GM21723 (cell line): ENCODE results near the gene GANAB.
"Not testable (repeated sequence)": the region's sequence is repeated elsewhere in the genome, so short reads cannot be mapped to it uniquely, and the experiment has no call there.

Experiments
- ATAC-seq: cut with Tn5 transposase; IDR thresholded peaks from one replicate; pipeline ENCODE4 v1.9.1; 2021; ENCODE audit warnings: mild to moderate bottlenecking, moderate library complexity; ENCODE audit not compliant: unreplicated experiment

GANAB gene

DNA sequence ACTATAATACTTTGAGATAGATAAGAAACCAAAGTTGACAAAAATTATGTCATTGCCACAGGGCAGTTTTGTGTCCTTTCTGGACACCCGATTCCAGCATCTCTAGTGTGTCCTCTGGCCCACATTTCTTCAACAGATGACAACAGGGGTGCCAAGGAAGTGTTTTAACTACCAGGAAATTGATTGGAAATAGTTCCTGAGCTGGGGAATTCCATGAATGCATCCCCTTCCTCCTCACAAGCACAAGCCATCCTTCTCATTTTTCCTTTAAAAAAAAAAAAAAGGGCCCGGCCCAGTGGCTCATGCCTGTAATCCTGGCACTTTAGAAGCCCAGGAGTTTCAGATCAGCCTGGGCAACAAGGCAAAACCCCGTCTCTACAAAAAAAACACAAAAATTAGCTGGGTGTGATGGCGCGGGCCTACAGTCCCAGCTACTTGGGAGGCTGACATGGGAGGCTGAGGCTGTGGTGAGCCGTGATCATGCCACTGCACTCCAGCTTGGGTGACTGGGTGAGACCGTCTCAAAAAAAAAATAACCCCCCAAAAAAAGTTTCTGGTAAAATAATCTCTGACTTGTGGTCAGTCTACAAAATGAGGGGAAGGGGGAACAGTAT lies 23.8 kb downstream of the GANAB start:
- ATAC-seq = no peak

DNA sequence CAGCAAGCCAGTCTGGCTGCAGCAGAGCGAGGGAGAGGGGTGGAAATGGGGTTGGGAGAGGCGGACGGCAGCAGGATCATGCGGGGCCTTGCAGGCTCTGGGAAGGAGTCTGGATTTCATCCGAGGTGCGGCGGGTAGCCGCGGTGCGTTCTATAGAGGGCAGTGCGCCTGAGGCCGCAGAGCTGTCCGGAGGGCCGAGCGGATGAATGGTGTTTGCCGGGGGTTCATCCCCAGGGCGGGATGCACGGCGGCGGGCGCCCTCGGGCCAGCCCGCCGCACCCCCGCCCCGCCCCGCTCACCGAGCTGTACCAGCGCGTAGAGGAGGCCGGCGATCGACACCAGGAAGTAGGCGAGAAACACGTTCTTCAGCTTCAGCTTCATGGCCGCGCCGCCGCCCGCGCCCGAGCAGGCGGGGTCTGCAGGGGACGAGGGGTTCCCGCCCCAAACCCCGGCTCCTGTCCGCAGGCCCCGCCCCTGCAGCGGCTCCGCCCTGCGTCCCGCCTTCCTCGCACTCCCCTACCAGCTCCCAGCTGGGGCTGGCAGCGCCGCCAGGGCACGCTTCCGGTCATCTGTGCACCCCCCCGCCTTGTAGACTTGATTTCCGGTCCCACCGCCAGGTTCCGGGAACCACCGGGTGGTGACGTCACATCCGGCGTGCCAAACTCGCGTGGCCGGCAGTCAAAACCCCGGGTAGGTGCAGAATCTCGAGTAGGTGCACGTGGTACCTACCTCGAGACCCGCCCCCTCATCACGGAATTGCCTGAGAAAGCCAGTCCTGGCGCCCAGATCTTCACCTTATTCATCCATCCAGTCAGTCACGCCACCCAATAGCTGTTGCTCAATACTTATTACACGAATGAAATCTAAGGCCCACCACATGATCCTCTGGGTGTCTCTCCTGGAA lies 24.6 kb downstream of the GANAB start, which contains the start of gene B3GAT3:
B3GAT3 (minus strand) TSS at position 420 of the 904 bp plus-strand sequence; CDS start at position 381, 39 bp downstream.
- ATAC-seq = peak; percentile 91

DNA sequence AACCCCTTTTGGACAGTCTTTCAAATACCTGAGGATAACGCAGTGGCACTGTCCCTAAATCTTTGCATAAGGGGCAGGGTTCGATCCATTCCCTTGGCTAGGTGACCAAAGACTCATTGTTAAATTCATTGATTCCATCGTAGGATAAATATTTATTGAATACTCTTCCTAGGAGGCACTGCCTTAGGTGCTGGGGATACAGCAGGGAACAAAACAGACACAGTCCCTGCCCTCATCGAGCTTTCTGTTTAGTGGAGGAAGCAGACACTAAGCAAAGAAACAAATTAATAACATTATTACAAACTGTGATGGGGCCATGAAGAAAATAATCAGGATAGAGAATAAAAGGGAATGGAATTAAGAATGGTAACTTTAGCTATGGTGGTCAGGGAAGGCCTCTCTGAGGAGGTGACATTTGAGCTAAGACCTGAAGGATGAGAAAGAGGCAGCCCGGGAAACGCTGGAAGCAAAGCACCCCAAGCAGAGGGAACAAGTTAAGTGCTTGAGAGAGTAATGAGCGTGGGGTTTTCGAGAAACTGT lies 25.3 kb downstream of the GANAB start:
- ATAC-seq = no peak

DNA sequence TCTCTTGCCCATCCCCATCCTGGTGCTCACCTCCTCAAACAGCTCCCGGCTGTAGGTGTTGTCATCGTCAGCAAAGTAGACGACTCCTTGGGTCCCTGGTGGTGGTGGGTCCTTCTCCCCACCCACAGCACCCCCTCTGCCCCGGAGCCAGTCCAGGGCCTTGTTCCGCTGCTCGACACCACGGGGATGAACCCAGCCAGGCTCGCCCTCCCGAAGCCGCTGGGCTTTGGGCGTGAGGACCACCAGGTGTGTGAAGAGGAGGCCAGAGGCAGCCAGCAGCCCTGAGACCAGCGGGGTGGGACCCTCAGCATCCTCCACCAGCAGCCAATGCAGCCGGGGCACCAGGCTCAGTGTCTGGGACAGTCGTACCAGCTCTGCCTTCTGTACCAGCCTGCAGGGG lies 29.5 kb downstream of the GANAB start:
- not testable (repeated sequence) for ATAC-seq

DNA sequence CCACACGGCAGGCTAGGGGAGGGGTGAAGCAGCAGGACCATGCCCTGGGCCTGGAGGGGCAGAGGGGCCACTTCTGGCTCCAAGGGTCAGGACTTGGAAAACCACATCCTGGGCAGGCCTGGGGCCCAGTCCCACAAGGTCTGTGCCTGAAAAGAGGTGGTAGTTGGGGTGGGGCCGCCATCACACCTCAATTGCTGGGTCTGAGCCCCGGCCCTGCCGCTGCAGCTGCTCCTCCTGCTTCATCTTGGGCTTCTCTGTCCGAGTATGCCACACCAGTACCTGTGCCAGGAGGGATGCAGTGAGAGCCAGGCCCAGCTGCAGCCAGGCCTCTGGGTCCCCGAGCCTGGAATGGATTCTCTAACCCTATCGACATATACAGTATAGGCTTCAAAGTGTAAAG lies 30.9 kb downstream of the GANAB start:
- ATAC-seq = no peak

DNA sequence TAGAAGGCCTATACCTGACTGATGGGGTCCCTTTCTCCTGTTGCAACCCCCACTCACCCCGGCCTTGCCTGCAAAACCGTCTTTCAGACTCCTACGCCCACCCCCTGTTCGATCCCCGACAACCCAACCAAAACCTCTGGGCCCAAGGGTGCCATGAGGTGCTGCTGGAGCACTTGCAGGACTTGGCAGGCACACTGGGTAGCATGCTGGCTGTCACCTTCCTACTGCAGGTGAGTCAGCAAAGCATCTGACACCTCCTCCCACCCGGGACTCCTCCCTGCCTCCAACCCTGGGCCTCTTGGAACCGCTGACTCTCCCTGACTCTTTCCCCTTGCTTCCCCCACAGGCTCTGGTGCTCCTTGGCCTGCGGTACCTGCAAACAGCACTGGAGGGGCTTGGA lies 32.1 kb downstream of the GANAB start:
- no peak for ATAC-seq

DNA sequence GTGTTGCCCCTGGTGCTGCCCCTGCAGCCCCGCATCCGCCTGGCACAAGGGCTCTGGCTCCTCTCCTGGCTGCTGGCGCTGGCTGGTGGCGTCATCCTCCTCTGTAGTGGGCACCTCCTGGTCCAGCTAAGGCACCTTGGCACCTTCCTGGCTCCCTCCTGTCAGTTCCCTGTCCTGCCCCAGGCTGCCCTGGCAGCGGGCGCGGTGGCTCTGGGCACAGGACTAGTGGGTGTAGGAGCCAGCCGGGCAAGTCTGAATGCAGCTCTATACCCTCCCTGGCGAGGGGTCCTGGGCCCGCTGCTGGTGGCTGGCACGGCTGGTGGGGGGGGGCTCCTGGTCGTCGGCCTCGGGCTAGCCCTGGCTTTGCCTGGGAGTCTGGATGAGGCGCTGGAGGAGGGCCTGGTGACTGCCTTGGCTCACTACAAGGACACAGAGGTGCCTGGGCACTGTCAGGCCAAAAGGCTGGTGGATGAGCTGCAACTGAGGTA lies 33.1 kb downstream of the GANAB start:
- ATAC-seq = no peak

DNA sequence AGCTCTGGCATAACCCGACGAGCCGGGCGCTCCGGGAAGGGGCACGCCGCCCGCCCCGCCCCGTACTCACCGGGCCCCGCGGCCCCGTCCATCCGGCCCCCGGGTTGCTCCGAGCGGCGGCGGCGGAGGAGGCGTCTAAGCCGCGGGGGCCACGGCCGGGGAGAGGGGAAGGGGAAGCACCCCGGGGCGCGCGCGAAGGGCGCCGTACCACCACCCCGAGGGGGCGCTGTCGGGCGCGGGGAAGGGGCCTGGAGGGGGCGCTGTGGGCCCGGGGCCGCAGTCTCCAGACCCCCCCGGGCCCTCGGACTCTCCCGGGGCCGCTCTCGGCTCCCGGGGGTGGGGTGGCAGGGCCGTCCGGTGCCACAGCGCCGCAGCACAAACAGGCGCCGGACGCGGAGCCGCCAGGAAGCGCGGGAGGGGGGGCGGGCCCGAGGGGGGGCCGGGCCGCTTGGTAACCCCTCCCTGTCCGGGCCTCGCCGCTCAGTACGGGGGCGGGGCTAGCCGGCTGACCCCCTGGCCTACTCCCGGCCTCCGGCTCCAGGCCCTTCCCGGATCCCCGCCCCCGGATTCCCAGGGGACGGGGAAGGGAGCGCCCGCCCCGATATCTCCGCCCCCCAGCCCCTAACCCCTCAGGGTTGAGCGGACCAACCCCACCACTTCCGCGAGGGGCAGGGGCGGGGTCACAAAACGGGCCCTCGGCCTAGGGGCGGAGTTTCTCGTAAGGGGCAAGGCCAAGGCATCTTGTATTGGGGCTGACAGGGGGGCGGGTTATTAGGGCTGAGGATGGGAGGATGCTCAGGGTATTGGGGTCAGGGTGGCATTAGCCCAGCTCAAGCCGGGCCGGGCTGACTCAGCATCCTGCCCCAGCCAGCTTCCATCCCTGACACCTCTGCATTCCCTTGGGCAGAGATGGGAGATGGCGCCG lies 33.8 kb downstream of the GANAB start, which contains the start of the genes EML3 and ROM1:
EML3 (minus strand) TSS at position 410 of the 925 bp plus-strand sequence; CDS start at position 92, 318 bp downstream.
ROM1 (plus strand) TSS at position 892 of the 925 bp plus-strand sequence; CDS start at position 917, 25 bp downstream.
- peak; percentile 74 for ATAC-seq

DNA sequence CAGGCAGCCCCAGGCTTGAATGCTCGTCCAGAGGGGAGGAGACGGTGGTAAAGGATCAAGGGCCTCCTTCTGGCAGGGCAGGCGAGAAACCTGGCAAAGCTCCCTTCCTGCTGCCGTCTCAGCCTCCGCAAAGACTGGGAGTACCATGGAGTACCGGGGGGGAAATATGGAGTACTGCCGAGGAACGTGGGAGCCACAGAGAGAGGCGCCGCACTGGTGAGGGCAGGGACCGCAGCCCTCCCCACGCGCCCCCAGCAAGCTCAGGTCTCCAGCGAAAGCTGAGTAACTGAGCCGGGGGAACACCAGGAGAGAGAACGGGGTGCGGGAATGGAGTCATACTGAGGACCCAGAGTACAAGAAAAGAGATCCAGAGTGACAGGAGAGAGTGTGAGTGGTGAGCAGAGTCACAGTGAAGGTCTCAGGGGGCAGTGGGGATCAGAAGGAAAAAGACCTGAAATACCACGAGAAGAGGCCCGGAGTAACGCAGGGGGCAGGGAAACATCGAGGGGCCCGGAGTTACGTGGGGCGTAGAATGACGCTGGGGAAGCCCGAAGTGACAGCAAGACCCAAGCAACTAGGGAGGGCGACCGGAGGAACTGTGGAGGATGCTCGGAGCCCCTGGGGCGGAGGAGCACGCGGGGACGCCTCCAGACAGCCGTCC lies 34.6 kb downstream of the GANAB start:
- ATAC-seq = peak; percentile 18

DNA sequence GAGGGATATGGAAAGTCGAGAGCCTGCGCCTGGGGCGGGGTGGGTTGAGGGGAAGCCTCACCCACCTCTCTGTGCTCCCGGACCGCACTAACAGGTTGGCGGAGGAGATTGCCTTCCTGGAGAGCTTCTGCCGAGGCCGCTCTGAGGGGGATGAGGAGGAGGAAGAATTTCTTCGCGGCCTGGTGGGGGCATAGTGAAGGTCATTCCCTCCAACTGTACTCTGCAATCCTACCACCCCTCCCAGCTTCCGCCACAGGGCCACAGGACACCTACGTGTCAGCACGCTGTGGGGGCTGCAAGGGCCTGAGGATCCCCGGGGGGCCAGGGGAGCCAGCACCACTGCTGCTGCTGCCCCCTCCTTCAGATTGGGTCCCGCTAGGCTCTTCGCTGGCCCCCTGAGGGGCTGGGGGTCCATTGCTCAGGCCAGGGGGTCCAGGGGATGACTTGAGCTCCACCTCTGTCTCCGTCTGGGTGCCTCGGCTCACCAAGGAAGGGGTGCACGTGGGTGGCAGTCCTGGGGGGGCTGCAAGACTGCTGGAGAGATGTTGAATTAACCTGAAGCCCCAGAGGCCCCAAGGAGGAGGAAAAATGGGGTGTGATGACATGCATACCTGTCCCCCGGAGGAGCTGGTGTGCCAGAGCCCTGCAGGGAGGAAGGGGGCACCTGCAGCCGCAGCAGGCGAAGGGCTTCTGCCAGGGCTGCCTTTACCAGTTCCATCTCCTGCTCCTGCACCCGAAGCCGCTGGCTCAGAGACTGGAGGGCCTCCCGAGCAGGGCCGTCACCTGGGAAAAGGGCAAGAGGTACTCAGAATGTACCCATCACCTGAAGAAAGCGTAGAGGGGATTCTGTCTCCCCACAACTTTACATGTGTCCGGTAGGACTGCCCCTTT lies 35.4 kb downstream of the GANAB start:
- no peak for ATAC-seq

DNA sequence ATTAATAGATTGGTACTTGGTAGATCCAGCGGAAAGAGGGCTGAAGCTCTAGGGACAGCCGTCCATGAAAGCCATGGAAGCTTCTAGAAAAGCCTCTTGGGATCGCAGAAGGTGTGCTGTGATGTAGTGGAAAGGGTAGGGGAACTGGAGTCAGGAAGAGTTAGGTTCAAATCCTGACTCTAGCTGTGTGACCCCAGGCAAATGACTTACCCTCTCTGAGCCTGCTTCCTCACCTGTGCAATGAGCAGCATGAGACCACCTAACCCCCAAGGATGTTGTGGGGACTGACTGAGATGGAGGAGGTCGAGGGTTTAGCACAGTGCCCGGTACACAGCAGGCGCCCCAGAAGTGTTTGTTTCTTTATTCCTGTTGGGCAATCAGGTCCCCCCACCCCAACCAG lies 36.0 kb downstream of the GANAB start:
- ATAC-seq = no peak

DNA sequence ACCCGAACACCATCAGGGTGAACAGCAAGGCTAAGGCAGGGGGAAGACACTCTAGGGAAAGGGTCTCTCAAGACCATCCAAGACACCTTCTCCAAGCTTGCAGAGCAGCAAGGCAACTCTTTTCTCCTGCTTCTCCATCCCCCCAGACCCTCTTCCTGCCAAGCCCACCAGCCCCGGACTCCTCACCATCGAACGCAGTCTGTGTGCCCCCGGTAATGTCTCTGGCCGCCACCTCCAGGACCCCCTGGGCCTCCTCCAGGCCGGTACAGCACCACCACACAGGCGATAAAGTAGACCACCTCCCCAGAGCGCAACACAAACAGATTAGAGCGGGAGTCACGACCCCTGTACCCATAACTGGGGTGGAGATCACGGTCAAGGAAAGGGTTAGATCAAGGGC lies 37.6 kb downstream of the GANAB start:
- ATAC-seq = no peak

DNA sequence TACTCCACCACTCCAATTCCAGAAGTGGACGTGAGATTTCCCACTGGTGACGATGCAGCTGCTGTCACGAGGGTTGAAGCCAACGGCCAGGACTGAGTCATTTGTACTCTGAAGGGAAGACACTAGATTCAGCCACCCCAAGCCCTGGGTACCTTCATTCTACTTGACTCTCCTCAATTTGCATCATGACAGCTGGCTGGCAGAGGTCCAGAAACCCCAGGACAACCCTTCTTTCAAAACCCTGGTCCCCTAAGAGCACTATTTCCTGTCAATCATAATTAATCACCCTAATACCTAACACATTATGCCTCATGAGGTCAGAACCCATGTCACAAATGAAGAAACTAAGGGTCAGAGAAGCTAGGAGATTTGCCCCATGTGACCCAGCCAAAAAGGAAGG lies 38.7 kb downstream of the GANAB start:
- no peak for ATAC-seq

DNA sequence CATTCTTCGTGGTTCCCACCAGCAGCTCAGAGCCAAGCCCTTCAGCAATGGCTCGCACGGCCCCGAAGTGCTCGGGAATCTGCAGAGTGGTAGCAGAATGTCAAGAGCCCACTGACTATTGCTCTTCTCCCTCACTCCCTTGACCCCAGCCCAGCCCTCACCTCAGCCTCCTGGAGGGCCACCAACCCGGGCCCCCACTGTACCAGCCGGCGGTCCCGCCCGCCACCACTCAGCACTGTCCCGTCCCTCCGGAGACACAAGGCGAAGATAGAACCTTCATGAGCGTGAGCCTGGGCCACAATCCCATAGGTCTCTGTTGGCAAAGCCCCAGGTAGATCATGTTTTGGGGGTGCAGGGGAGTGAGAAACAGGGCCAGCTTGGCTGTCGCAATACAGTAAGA lies 40.5 kb downstream of the GANAB start:
- no peak for ATAC-seq

DNA sequence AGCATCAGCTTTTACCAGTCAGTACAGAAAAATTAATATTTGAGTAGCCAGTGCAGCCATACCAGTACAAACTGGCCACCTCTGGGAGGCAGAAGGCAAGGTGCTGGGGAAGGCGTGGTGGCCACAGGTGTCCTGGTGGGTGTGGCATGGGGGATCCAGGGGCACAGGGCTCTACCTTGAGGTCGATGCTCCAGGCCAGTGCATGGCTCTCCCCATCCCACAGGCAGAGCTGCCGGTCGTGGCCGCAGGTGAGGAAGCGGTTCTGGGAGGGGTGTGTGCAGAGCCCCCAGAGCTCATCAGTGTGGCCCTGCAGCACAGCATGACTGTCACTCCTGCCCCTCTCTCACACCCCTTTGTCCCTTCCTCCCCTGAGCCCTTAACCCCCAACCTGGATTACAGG lies 40.9 kb downstream of the GANAB start:
- ATAC-seq = no peak

DNA sequence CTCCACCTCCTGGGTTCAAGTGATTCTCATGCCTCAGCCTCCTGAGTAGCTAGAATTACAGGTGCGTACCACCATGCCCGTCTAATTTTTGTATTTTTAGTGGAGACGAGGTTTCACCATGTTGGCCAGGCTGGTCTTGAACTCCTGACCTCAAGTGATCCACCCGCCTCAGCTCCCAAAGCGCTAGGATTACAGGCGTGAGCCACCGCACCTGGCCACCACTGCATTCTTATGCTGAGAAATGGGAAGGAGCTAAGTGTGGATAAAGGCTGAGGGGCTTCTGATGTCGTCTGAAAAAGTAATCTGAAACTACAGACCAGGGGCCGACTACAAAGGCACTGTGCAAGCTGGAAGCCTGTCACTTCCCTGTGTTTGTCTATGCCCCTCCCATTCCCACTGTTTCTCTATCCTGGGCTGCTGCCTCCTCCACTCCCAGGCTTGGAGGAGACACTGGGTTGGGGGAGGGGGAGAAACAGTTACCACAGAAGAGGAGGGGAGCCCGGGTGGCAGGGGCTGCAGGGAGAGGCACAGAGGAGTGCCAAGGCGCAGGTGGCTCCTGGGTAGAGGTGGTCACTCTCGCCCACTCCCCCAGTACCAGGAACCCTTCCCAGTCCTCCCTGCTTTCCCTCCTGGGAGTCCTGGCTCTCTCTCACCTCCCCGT lies 41.8 kb downstream of the GANAB start:
- no peak for ATAC-seq

DNA sequence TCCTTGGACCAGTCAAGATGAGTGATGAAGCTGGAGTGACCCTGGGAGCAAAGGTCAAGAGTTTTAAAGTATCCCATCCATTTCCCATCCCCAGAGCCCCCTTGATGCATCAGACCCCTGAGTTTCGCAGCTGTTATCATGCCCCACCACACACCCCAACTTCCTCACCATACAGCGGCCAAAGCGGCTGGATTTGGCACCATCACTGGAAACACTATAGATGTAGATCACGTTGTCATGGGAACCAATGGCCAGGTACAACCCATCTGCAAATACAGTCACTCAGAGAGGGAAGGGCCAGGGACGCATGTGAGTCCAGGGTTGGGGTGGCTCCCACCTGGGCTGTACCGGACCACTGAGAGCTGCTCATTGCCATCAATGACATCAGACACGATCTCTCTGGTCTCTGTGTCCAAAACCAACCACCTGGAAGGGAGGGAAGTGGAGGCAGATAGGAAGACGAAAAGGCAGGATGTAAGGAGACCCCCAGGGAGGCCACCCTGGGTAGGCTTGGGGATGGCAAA lies 42.6 kb downstream of the GANAB start:
- no peak for ATAC-seq

DNA sequence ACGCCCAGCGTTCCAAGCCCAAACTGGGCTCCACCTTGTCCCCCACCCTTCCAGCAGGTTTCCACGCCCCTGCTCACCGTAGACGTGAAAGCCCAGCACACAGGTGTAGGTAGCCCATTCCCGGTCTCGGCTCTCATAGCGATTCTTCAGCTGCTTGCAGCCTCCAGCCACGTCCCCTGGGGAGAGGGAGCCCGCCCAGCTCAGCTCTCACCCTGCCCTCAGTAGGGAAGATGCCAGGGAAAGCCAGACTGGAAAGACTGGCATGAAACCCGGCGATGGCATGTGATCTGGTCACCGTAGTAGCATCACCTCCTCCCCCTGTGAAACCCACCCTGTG lies 43.4 kb downstream of the GANAB start:
- no peak for ATAC-seq
